HL-60 (cell line): ENCODE results near the gene SSH2.
"Not testable (repeated sequence)": the region's sequence is repeated elsewhere in the genome, so short reads cannot be mapped to it uniquely, and the experiment has no call there.

Source experiments
- DNase-seq, 2 experiments: peaks; one replicate each; pipeline ENCODE4 v3.0.0-alpha.2; 2010 to 2020; ENCODE audit warnings: low read depth in 1 of 2, low spot score in 1 of 2
- H3K27ac ChIP-seq: fragments of 250-450 bp; sonication (Bioruptor Pico); replicated peaks from 2 replicates; pipeline ENCODE4 v1.5.1; 2020; ENCODE audit warnings: mild to moderate bottlenecking, moderate library complexity
- H3K27me3 ChIP-seq: fragments of 250-450 bp; sonication (Bioruptor Pico); 2 replicates; pipeline ENCODE4 v1.5.1; 2021; ENCODE audit warnings: mild to moderate bottlenecking, moderate library complexity; ENCODE audit not compliant: insufficient read depth, poor library complexity, severe bottlenecking
- H3K4me3 ChIP-seq: replicated peaks from 2 replicates; pipeline ENCODE4 v1.5.1; 2011; ENCODE audit warnings: mild to moderate bottlenecking, control low read depth, low read length; ENCODE audit not compliant: insufficient read depth
- GABPA ChIP-seq: IDR thresholded peaks from 2 replicates; pipeline ENCODE4 v1.6.1; 2012; ENCODE audit warnings: low read depth
- POLR2AphosphoS5 ChIP-seq: IDR thresholded peaks from 2 replicates; pipeline ENCODE4 v1.6.1; 2012; ENCODE audit warnings: low read depth
- SPI1 ChIP-seq: IDR thresholded peaks from 2 replicates; pipeline ENCODE4 v1.6.1; 2012; ENCODE audit warnings: low read depth, mild to moderate bottlenecking, borderline replicate concordance
- TF ChIP-seq, protein P1 (sequence below): IDR thresholded peaks from 2 replicates; pipeline ENCODE4 v1.6.1; 2012; ENCODE audit warnings: low read depth; ENCODE audit not compliant: insufficient replicate concordance
- TF ChIP-seq, protein P2 (sequence below): IDR thresholded peaks from one replicate; pipeline ENCODE4 v1.5.1; 2011; ENCODE audit warnings: low read length, control low read depth, inconsistent platforms; ENCODE audit not compliant: insufficient read depth

The SSH2 gene

DNA sequence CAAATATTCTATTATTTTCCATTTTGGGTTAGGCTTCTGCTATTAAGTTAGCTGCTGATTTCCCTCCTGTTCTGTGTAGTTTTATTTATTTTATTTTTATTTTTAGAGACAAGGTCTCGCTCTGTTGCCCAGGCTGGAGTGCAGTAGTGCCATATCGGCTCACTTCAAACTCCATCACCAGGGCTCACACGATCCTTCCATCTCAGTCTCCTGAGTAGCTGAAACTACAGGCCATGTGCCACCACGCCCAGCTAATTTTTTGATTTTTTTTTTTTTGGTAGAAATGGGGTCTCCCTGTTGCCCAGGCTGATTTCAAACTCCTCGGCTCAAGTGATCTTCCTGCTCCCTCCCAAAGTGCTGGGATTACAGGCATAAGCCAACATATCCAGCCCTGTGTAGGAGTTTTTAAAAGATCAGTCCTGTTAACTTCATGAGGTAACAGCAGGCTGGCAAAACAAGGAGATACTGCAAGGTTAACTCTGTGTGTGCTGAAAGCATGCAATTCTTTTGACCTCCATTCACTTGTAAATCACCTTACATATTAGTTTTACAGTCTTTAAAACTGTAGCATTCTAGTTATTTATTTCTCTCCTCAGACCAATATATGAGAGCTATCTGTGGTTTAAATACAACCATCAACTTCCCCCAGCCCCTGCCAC is 63.2 kb downstream of the SSH2 start:
- Histone ChIP-seq H3K4me3 (no peak overlapping the region), H3K27ac (no peak overlapping the region), H3K27me3 (no peaks in the 10 kb centered on the region)
- TF ChIP-seq SPI1 (no peak), POLR2AphosphoS5 (no peak), GABPA (no peak)
- TF ChIP-seq, protein P1, sequence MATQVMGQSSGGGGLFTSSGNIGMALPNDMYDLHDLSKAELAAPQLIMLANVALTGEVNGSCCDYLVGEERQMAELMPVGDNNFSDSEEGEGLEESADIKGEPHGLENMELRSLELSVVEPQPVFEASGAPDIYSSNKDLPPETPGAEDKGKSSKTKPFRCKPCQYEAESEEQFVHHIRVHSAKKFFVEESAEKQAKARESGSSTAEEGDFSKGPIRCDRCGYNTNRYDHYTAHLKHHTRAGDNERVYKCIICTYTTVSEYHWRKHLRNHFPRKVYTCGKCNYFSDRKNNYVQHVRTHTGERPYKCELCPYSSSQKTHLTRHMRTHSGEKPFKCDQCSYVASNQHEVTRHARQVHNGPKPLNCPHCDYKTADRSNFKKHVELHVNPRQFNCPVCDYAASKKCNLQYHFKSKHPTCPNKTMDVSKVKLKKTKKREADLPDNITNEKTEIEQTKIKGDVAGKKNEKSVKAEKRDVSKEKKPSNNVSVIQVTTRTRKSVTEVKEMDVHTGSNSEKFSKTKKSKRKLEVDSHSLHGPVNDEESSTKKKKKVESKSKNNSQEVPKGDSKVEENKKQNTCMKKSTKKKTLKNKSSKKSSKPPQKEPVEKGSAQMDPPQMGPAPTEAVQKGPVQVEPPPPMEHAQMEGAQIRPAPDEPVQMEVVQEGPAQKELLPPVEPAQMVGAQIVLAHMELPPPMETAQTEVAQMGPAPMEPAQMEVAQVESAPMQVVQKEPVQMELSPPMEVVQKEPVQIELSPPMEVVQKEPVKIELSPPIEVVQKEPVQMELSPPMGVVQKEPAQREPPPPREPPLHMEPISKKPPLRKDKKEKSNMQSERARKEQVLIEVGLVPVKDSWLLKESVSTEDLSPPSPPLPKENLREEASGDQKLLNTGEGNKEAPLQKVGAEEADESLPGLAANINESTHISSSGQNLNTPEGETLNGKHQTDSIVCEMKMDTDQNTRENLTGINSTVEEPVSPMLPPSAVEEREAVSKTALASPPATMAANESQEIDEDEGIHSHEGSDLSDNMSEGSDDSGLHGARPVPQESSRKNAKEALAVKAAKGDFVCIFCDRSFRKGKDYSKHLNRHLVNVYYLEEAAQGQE: no peak
- TF ChIP-seq, protein P2, sequence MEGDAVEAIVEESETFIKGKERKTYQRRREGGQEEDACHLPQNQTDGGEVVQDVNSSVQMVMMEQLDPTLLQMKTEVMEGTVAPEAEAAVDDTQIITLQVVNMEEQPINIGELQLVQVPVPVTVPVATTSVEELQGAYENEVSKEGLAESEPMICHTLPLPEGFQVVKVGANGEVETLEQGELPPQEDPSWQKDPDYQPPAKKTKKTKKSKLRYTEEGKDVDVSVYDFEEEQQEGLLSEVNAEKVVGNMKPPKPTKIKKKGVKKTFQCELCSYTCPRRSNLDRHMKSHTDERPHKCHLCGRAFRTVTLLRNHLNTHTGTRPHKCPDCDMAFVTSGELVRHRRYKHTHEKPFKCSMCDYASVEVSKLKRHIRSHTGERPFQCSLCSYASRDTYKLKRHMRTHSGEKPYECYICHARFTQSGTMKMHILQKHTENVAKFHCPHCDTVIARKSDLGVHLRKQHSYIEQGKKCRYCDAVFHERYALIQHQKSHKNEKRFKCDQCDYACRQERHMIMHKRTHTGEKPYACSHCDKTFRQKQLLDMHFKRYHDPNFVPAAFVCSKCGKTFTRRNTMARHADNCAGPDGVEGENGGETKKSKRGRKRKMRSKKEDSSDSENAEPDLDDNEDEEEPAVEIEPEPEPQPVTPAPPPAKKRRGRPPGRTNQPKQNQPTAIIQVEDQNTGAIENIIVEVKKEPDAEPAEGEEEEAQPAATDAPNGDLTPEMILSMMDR: no peak
- no peak for DNase-seq

DNA sequence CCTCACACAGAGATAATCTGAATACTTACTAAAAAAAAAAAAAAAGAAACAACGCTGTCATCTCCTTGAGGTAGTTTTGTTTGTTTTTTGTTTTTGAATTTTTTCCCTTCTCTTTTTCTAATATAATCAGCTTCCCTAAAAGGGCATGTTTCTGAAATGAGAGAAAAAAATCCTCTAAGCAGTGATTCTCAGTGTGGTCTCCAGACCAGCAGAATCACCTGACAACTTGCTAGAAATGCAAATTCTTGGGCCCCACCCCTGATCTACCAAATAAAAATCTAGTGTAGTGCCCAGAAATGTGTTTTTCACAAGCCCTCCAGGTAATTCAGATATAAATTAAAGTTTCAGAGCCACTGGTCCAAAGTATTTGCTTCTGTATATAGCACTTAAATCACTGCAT is 65.4 kb downstream of the SSH2 start:
- no peak overlapping the region for H3K4me3 ChIP-seq
- H3K27me3 ChIP-seq: no peaks in the 10 kb centered on the region

DNA sequence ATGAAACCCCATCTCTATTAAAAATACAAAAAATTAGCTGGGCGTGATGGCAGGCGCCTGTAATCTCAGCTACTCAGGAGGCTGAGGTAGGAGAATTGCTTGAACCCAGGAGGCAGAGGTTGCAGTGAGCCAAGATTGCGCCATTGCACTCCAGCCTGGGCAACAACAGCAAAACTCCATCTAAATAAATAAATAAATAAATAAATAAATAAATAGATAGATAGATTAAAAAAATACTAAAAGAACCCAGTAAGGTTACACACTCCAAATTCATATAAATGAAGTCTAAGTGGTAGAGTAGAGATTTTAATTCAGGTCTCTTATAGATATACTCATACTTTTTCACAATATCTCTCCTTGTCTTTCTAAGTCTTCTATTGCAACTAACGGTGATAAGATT is 65.9 kb downstream of the SSH2 start:
- H3K27me3 ChIP-seq, H3K4me3 ChIP-seq, H3K27ac ChIP-seq, DNase-seq: not testable (repeated sequence)

More for the DNA sequence above, 65.4 kb downstream of the SSH2 start:
- no peak overlapping the region for H3K27ac ChIP-seq
- no peak for DNase-seq
- TF ChIP-seq GABPA (no peak), POLR2AphosphoS5 (no peak), SPI1 (no peak)
- TF ChIP-seq, protein P2: no peak

DNA sequence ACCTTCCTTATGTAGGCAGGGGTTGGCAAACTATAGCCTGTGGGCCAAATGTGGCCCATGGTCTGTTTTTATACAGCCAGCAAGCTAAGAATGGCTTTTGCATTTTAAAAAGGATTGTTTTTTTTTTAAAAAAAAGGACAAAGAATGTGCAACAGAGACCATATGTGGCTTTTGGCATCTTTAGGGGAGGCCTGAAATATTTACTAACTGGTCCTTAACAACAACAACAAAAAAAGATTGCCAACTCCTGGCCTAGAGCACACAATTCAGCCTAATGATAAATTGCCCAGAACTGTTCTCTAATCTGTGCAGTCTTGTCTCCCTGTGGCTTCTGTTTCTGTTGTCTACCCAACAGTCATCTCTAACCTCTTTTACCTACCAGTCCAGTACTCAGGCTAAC is 67.1 kb downstream of the SSH2 start:
- Histone ChIP-seq H3K27me3 (no peaks in the 10 kb centered on the region), H3K27ac (no peak overlapping the region), H3K4me3 (no peak overlapping the region)
- TF ChIP-seq GABPA (no peak), POLR2AphosphoS5 (no peak), SPI1 (no peak)
- TF ChIP-seq, protein P1: no peak
- TF ChIP-seq, protein P2: no peak
- DNase-seq: no peak
